Breast epithelium (tissue), 4 donors: ENCODE results near the gene SLC4A8. TPM values are rescaled to one million over a fixed set of nuclear protein-coding genes. Genes with fewer than 3 reads are reported as not detected.

Experiments used
- DNase-seq, 2 donors: peaks; one replicate each; pipeline ENCODE4 v3.0.0-alpha.2; 2019; ENCODE audit warnings: low spot score in 2 of 2
- H3K27ac ChIP-seq, 2 donors: fragments of 200-600 bp; sonication (generic) in 1 of 2; one replicate each; pipeline ENCODE4 v1.5.1; 2016 to 2019; ENCODE audit warnings: mild to moderate bottlenecking in 1 of 2
- H3K27me3 ChIP-seq, 2 donors: fragments of 200-600 bp; sonication (generic) in 1 of 2; one replicate each; pipeline versions ENCODE4 v1.5.1 to v1.6.0; 2017 to 2019; ENCODE audit warnings: control low read depth in 1 of 2, mild to moderate bottlenecking in 1 of 2
- H3K36me3 ChIP-seq: fragments of 200-600 bp; one replicate; pipeline ENCODE4 v1.5.1; 2019
- H3K4me1 ChIP-seq, 2 donors: fragments of 200-600 bp; sonication (generic); one replicate each; pipeline ENCODE4 v1.5.1; 2016 to 2019; ENCODE audit warnings: control low read depth in 1 of 2
- H3K4me3 ChIP-seq, 3 donors: fragments of 200-600 bp; sonication (generic); 1 replicate in 2 of 3; 2 replicates in 1 of 3; pipeline ENCODE4 v1.5.1; 2016 to 2019; ENCODE audit warnings: mild to moderate bottlenecking in 3 of 3, moderate library complexity in 2 of 3
- H3K9me3 ChIP-seq, 2 donors: fragments of 200-600 bp; sonication (generic) in 1 of 2; one replicate each; pipeline ENCODE4 v1.5.1; 2016 to 2019; ENCODE audit warnings: control low read depth in 1 of 2
- CTCF ChIP-seq, 3 donors: fragments of 450-650 bp; IDR thresholded peaks; one replicate each; pipeline ENCODE4 v1.5.1; 2016 to 2017; ENCODE audit warnings: antibody characterized with exemption in 3 of 3, mild to moderate bottlenecking in 3 of 3, moderate library complexity in 3 of 3
- POLR2A ChIP-seq: fragments of 450-650 bp; IDR thresholded peaks from one replicate; pipeline ENCODE4 v1.6.1; 2016; ENCODE audit warnings: antibody characterized with exemption, mild to moderate bottlenecking, moderate library complexity
- POLR2AphosphoS5 ChIP-seq, 3 donors: sonication (generic); formaldehyde crosslinking; IDR thresholded peaks; one replicate each; pipeline ENCODE4 v1.6.1; 2017; ENCODE audit warnings: antibody characterized with exemption in 3 of 3
- intact Hi-C: fragments of 100-400 bp; cut with DNase I; formaldehyde crosslinking; loops from one replicate; pipeline ENCODE4 v1.15.1; 2023; ENCODE audit warnings: low total_unique reads
- total RNA-seq, 3 donors: library from RNA; depleted of rRNA; stranded (reverse); fragments of >200 nt; gene quantifications; one replicate each; pipeline ENCODE4 v1.1.0, GENCODE V29; 2016

Gene SLC4A8
- total RNA-seq, 3 donors from 2014 or later = 0.64 to 8.3 (median 6.2) TPM

GRCh38 chr12:51458635-51459034, 34.0 kb downstream of the SLC4A8 start:
- Histone ChIP-seq H3K9me3 (no peaks in the 10 kb centered on the region), H3K27ac (no peak overlapping the region), H3K27me3 (no peaks in the 10 kb centered on the region), H3K4me3 (no peak overlapping the region), H3K36me3 (no peaks in the 10 kb centered on the region), H3K4me1 (no peaks in the 10 kb centered on the region)
- no peak for DNase-seq
- no peak for TF ChIP-seq POLR2A
- no peak for TF ChIP-seq CTCF (IDR thresholded peaks at IDR 0.05)
- no peak for TF ChIP-seq POLR2AphosphoS5 (IDR thresholded peaks at IDR 0.05)
- intact Hi-C loops = no loop called here

- TF ChIP-seq POLR2A = no peak
- no peak for TF ChIP-seq CTCF (IDR thresholded peaks at IDR 0.05)
- TF ChIP-seq POLR2AphosphoS5 (IDR thresholded peaks at IDR 0.05) = no peak
- no peaks in the 10 kb centered on the region for H3K36me3 ChIP-seq
- no peak overlapping the region for H3K4me3 ChIP-seq
- no peak for DNase-seq
- H3K27ac ChIP-seq = no peak overlapping the region
- intact Hi-C loops = no loop called here
- H3K27me3 ChIP-seq = no peaks in the 10 kb centered on the region
- no peaks in the 10 kb centered on the region for H3K9me3 ChIP-seq
- no peaks in the 10 kb centered on the region for H3K4me1 ChIP-seq
Observed at GRCh38 chr12:51460519-51460918, 35.9 kb downstream of the SLC4A8 start.

GRCh38 chr12:51465491-51465890, 40.9 kb downstream of the SLC4A8 start:
- H3K27me3 ChIP-seq = no peaks in the 10 kb centered on the region
- H3K4me1 ChIP-seq = no peaks in the 10 kb centered on the region
- no peak for TF ChIP-seq POLR2AphosphoS5 (IDR thresholded peaks at IDR 0.05)
- TF ChIP-seq POLR2A = no peak
- TF ChIP-seq CTCF (IDR thresholded peaks at IDR 0.05) = no peak
- H3K9me3 ChIP-seq = no peaks in the 10 kb centered on the region
- H3K36me3 ChIP-seq = no peaks in the 10 kb centered on the region
- no peak for DNase-seq
- intact Hi-C loops = no loop called here
- no peak overlapping the region for H3K27ac ChIP-seq
- no peak overlapping the region for H3K4me3 ChIP-seq

GRCh38 chr12:51470116-51470515, 45.5 kb downstream of the SLC4A8 start:
- Histone ChIP-seq H3K27ac (no peak overlapping the region), H3K4me3 (no peak overlapping the region), H3K9me3 (no peaks in the 10 kb centered on the region), H3K36me3 (no peaks in the 10 kb centered on the region), H3K4me1 (no peaks in the 10 kb centered on the region), H3K27me3 (no peaks in the 10 kb centered on the region)
- TF ChIP-seq POLR2AphosphoS5 (IDR thresholded peaks at IDR 0.05) (no peak), POLR2A (no peak), CTCF (IDR thresholded peaks at IDR 0.05) (no peak)
- DNase-seq = no peak
- intact Hi-C loops = no loop called here

- DNase-seq = no peak
- Histone ChIP-seq H3K27me3 (no peaks in the 10 kb centered on the region), H3K4me3 (no peak overlapping the region), H3K4me1 (no peaks in the 10 kb centered on the region), H3K27ac (no peak overlapping the region), H3K9me3 (no peaks in the 10 kb centered on the region), H3K36me3 (no peaks in the 10 kb centered on the region)
- intact Hi-C loops = no loop called here
- TF ChIP-seq CTCF (IDR thresholded peaks at IDR 0.05) (no peak), POLR2AphosphoS5 (IDR thresholded peaks at IDR 0.05) (no peak), POLR2A (no peak)
Observed at GRCh38 chr12:51471111-51471864, 46.7 kb downstream of the SLC4A8 start.
